Measurements from ENCODE around the gene MAT1A. TPM values are rescaled to one million over a fixed set of nuclear protein-coding genes. Genes with fewer than 3 reads are reported as not detected.
"Not testable (repeated sequence)": the region's sequence is repeated elsewhere in the genome, so short reads cannot be mapped to it uniquely, and the experiment has no call there.

Gene MAT1A
- total and polyA plus RNA-seq, 2 of the 8 experiments (the other 6 are each of a cell fraction or from before 2014, with no cell fraction given), result 4.1 to 6.4 TPM

DNA sequence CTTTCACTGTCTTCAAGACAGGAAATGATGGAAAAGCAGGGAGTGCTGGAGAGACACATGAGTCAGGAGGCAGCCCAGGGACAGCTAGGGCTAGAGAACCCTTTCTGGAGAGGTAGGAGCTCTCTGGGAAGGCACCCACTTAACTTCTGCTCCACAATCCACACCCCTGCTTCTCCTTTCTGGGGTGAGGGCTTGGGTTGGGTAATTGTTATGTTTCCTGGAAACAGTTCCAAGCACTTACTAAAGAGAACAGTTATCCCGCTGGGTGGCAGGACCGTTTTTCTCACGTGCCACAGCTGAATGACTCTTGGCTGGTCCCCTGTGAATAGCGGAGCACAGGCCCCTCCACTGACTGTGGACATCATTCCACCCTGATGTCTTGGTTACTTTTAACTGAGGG lies 39.6 kb downstream of the MAT1A start:
- H3K36me3 ChIP-seq (ENCODE audit: control insufficient read depth in 2 of 4, insufficient read depth in 4 of 4, low read length in 3 of 4), result not testable (repeated sequence)

GRCh38 chr10:80247611-80248010 lies 41.8 kb downstream of the MAT1A start:
- POLR2A ChIA-PET (ENCODE audit: partially characterized antibody); FAIRE-seq; H3K4me2 ChIP-seq (ENCODE audit: insufficient read depth in 1 of 2, low read depth in 2 of 2, low read length in 2 of 2); H3K9me3 ChIP-seq (ENCODE audit: insufficient read depth in 2 of 2, low read depth in 1 of 2, low read length in 1 of 2); H4K20me1 ChIP-seq (replicated peaks in 1 of 2; ENCODE audit: control insufficient read depth in 1 of 2, insufficient read depth in 2 of 2, low read length in 2 of 2); H3K79me2 ChIP-seq (ENCODE audit: control insufficient read depth in 1 of 2, insufficient read depth in 2 of 2, low read length in 2 of 2); H3K36me3 ChIP-seq (ENCODE audit: control insufficient read depth in 2 of 4, insufficient read depth in 4 of 4, low read length in 3 of 4); H3K14ac ChIP-seq (ENCODE audit: insufficient read length); H3K79me1 ChIP-seq (ENCODE audit: low read depth, low read length); H3K23ac ChIP-seq (ENCODE audit: insufficient read length); H2BK120ac ChIP-seq (replicated peaks; ENCODE audit: low read depth, low read length); H3K4me3 ChIP-seq (ENCODE audit: extremely low read depth in 1 of 4, insufficient read depth in 2 of 4, low read depth in 3 of 4, low read length in 4 of 4); DNase-seq (ENCODE audit: low read depth in 1 of 2, low spot score in 2 of 2); H2BK20ac ChIP-seq (ENCODE audit: low read length); H3K27ac ChIP-seq (ENCODE audit: low read depth, low read length); H3K23me2 ChIP-seq (ENCODE audit: low read depth, low read length); H2BK12ac ChIP-seq (ENCODE audit: low read depth, low read length); H2BK5ac ChIP-seq (ENCODE audit: low read depth, low read length); H4K91ac ChIP-seq (replicated peaks; ENCODE audit: insufficient read length, low read length); H3K27me3 ChIP-seq (replicated peaks in 1 of 4; ENCODE audit: control insufficient read depth in 3 of 4, extremely low read depth in 1 of 4, insufficient read depth in 3 of 4, low read length in 3 of 4); H3K4ac ChIP-seq (replicated peaks; ENCODE audit: insufficient read length, low read depth, low read length); H2AK5ac ChIP-seq (ENCODE audit: low read depth, low read length); H3K56ac ChIP-seq (replicated peaks; ENCODE audit: insufficient read length, low read depth, low read length); H3K18ac ChIP-seq (ENCODE audit: extremely low read depth, low read length); H2BK15ac ChIP-seq (ENCODE audit: low read length); H3K4me1 ChIP-seq (replicated peaks in 1 of 4; ENCODE audit: control insufficient read depth in 3 of 4, insufficient read depth in 4 of 4, low read length in 3 of 4); H3K9ac ChIP-seq (replicated peaks in 1 of 4; ENCODE audit: extremely low read depth in 1 of 4, low read depth in 3 of 4, low read length in 3 of 4); CTCF ChIA-PET (ENCODE audit: partially characterized antibody); H2AFZ ChIP-seq (ENCODE audit: low read length); H4K5ac ChIP-seq (ENCODE audit: insufficient read length, low read depth, low read length); H4K8ac ChIP-seq (ENCODE audit: extremely low read depth, insufficient read depth, low read length): not testable (repeated sequence)
- 100% methylated on average over 10 of the region's 20 CpGs; no CpG with 5 or more reads in 1 of the 2 experiments for WGBS, 2 experiments (ENCODE audit: extremely low coverage in 1 of 2, insufficient coverage in 1 of 2, insufficient read length in 1 of 2, insufficient replicate concordance in 2 of 2, low coverage in 1 of 2, low lambda C conversion rate in 2 of 2, missing lambda C conversion rate in 1 of 2)

More for the DNA sequence above, 39.6 kb downstream of the MAT1A start:
- H2AK5ac ChIP-seq (ENCODE audit: low read depth, low read length); H3K4me3 ChIP-seq (ENCODE audit: extremely low read depth in 1 of 4, insufficient read depth in 2 of 4, low read depth in 3 of 4, low read length in 4 of 4); H4K20me1 ChIP-seq (replicated peaks in 1 of 2; ENCODE audit: control insufficient read depth in 1 of 2, insufficient read depth in 2 of 2, low read length in 2 of 2); FAIRE-seq; H2BK5ac ChIP-seq (ENCODE audit: low read depth, low read length); H3K9ac ChIP-seq (replicated peaks in 1 of 4; ENCODE audit: extremely low read depth in 1 of 4, low read depth in 3 of 4, low read length in 3 of 4); H3K14ac ChIP-seq (ENCODE audit: insufficient read length); H2AFZ ChIP-seq (ENCODE audit: low read length); H4K91ac ChIP-seq (replicated peaks; ENCODE audit: insufficient read length, low read length); H3K4me1 ChIP-seq (replicated peaks in 1 of 4; ENCODE audit: control insufficient read depth in 3 of 4, insufficient read depth in 4 of 4, low read length in 3 of 4); H3K79me1 ChIP-seq (ENCODE audit: low read depth, low read length); H3K23ac ChIP-seq (ENCODE audit: insufficient read length); H2BK12ac ChIP-seq (ENCODE audit: low read depth, low read length); H2BK20ac ChIP-seq (ENCODE audit: low read length); H3K23me2 ChIP-seq (ENCODE audit: low read depth, low read length); H3K27me3 ChIP-seq (replicated peaks in 1 of 4; ENCODE audit: control insufficient read depth in 3 of 4, extremely low read depth in 1 of 4, insufficient read depth in 3 of 4, low read length in 3 of 4); H2BK120ac ChIP-seq (replicated peaks; ENCODE audit: low read depth, low read length); H4K5ac ChIP-seq (ENCODE audit: insufficient read length, low read depth, low read length); H3K9me3 ChIP-seq (ENCODE audit: insufficient read depth in 2 of 2, low read depth in 1 of 2, low read length in 1 of 2); POLR2A ChIA-PET (ENCODE audit: partially characterized antibody); CTCF ChIA-PET (ENCODE audit: partially characterized antibody); H3K27ac ChIP-seq (ENCODE audit: low read depth, low read length); H4K8ac ChIP-seq (ENCODE audit: extremely low read depth, insufficient read depth, low read length); H3K79me2 ChIP-seq (ENCODE audit: control insufficient read depth in 1 of 2, insufficient read depth in 2 of 2, low read length in 2 of 2); H3K4me2 ChIP-seq (ENCODE audit: insufficient read depth in 1 of 2, low read depth in 2 of 2, low read length in 2 of 2); DNase-seq (ENCODE audit: low read depth in 1 of 2, low spot score in 2 of 2); H3K4ac ChIP-seq (replicated peaks; ENCODE audit: insufficient read length, low read depth, low read length); H3K18ac ChIP-seq (ENCODE audit: extremely low read depth, low read length); H3K56ac ChIP-seq (replicated peaks; ENCODE audit: insufficient read length, low read depth, low read length); H2BK15ac ChIP-seq (ENCODE audit: low read length): not testable (repeated sequence)
- WGBS, 2 experiments (ENCODE audit: extremely low coverage in 1 of 2, insufficient coverage in 1 of 2, insufficient read length in 1 of 2, insufficient replicate concordance in 2 of 2, low coverage in 1 of 2, low lambda C conversion rate in 2 of 2, missing lambda C conversion rate in 1 of 2), result 100% methylated on average over 1 of the region's 4 CpGs; no CpG with 5 or more reads in 1 of the 2 experiments
